ENCODE data around the gene TECTB. TPM values are rescaled to one million over a fixed set of nuclear protein-coding genes. Genes with fewer than 3 reads are reported as not detected.

Gene TECTB
- total RNA-seq, 1 experiment from 2014 or later = not detected

DNA sequence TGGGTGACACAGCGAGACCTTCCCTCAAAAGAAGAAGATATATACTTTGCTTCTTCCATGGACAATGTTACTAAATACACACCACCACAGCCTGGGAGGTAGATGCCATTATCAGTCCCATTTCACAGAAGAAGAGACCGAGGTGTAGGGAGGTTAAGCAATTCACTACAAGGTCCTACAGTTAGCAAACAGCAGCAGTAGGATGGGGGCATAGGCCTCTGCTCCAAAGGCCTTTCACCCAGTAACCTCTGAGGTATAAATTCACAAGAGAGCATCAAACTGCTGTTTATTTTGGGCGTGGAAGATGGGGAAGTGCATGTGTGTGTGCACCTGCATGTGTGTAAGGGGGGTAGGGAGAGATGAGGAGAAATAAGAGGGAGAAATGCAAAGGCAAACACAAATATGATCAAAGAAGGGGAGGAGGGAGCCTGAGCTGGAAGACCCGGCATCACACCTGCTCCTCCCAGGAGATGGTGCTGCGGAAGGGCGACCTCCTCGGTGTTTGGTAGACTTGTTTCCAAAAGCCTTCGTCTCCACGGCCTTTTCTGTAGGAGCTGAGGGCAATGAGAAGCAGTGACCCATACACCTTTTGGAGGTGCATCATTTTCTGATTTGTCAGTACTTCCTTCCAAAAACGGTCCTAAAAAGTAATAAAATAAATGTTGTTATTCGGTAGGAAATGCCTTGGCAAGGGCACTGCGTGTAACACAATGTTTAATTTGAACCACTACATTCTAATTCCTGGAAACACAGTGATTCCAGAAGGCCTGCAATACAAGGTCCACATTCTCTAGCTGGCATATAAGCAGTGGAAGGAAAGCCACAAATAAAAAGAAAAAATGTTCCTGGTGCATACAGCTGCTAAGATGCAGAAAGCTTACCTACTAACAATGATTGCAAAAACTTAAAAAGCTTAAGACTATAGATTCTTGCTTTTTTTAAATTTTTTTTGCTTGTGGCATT lies 64.8 kb downstream of the TECTB start:
- CTCF ChIA-PET = no interaction called here
- Histone ChIP-seq H3K27me3 (replicated peaks; ENCODE audit: insufficient read depth, low read depth, low read length, poor library complexity) (no peaks in the 10 kb centered on the region), H3K9me3 (ENCODE audit: low read depth, low read length, poor library complexity, severe bottlenecking) (no peaks in the 10 kb centered on the region), H3K36me3 (ENCODE audit: insufficient read depth, low read length, poor library complexity, severe bottlenecking) (no peaks in the 10 kb centered on the region), H3K27ac (ENCODE audit: low read depth, low read length, poor library complexity, severe bottlenecking) (no peak overlapping the region), H3K4me3 (ENCODE audit: low read depth, low read length, poor library complexity, severe bottlenecking) (no peak overlapping the region), H3K4me1 (ENCODE audit: insufficient read depth, low read length, poor library complexity, severe bottlenecking) (no peaks in the 10 kb centered on the region)
- TF ChIP-seq, protein P1, sequence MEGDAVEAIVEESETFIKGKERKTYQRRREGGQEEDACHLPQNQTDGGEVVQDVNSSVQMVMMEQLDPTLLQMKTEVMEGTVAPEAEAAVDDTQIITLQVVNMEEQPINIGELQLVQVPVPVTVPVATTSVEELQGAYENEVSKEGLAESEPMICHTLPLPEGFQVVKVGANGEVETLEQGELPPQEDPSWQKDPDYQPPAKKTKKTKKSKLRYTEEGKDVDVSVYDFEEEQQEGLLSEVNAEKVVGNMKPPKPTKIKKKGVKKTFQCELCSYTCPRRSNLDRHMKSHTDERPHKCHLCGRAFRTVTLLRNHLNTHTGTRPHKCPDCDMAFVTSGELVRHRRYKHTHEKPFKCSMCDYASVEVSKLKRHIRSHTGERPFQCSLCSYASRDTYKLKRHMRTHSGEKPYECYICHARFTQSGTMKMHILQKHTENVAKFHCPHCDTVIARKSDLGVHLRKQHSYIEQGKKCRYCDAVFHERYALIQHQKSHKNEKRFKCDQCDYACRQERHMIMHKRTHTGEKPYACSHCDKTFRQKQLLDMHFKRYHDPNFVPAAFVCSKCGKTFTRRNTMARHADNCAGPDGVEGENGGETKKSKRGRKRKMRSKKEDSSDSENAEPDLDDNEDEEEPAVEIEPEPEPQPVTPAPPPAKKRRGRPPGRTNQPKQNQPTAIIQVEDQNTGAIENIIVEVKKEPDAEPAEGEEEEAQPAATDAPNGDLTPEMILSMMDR (conservative IDR thresholded peaks at IDR 0.05; ENCODE audit: low read depth, low read length) = no peak
- TF ChIP-seq EZH2 (IDR thresholded peaks at IDR 0.05; ENCODE audit: borderline replicate concordance, low read depth, low read length, poor library complexity, severe bottlenecking) = no peak
- intact Hi-C loops (cut with micrococcal nuclease; ENCODE audit: unreplicated experiment) = no loop called here
- DNase-seq (ENCODE audit: low spot score) = no peak
- POLR2A ChIA-PET (ENCODE audit: low non-redundant PET) = no interaction called here
- no TSS peak for BruUV-seq (replicated peaks)

DNA sequence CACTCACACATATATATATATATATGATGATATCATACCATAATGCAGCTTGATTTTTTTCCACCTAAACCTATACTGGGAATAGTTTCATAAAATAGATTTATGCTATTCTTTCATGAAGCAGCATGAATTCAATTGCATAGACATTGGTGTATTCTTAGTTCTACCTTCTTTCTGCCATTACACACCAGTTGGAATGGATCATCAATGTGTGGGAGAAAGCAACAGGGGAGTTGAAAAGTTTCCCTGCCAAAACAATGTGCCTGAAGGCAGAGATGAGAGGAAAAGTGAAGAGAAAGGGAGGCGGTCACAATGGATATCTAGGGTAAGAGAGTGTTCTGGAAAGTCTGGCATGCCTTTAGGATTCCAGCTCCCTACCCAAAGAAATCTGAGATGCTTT lies 65.6 kb downstream of the TECTB start:
- no peaks in the 10 kb centered on the region for H3K36me3 ChIP-seq (ENCODE audit: insufficient read depth, low read length, poor library complexity, severe bottlenecking)
- H3K9me3 ChIP-seq (ENCODE audit: low read depth, low read length, poor library complexity, severe bottlenecking) = no peaks in the 10 kb centered on the region
- H3K27me3 ChIP-seq (replicated peaks; ENCODE audit: insufficient read depth, low read depth, low read length, poor library complexity) = no peaks in the 10 kb centered on the region
- intact Hi-C loops (cut with micrococcal nuclease; ENCODE audit: unreplicated experiment) = no loop called here
- TF ChIP-seq EZH2 (IDR thresholded peaks at IDR 0.05; ENCODE audit: borderline replicate concordance, low read depth, low read length, poor library complexity, severe bottlenecking) = no peak
- TF ChIP-seq, protein P1 (conservative IDR thresholded peaks at IDR 0.05; ENCODE audit: low read depth, low read length) = no peak
- no TSS peak for BruUV-seq (replicated peaks)
- CTCF ChIA-PET = no interaction called here
- H3K4me3 ChIP-seq (ENCODE audit: low read depth, low read length, poor library complexity, severe bottlenecking) = no peak overlapping the region
- POLR2A ChIA-PET (ENCODE audit: low non-redundant PET) = no interaction called here
- no peaks in the 10 kb centered on the region for H3K4me1 ChIP-seq (ENCODE audit: insufficient read depth, low read length, poor library complexity, severe bottlenecking)
- no peak overlapping the region for H3K27ac ChIP-seq (ENCODE audit: low read depth, low read length, poor library complexity, severe bottlenecking)
- DNase-seq (ENCODE audit: low spot score) = no peak

DNA sequence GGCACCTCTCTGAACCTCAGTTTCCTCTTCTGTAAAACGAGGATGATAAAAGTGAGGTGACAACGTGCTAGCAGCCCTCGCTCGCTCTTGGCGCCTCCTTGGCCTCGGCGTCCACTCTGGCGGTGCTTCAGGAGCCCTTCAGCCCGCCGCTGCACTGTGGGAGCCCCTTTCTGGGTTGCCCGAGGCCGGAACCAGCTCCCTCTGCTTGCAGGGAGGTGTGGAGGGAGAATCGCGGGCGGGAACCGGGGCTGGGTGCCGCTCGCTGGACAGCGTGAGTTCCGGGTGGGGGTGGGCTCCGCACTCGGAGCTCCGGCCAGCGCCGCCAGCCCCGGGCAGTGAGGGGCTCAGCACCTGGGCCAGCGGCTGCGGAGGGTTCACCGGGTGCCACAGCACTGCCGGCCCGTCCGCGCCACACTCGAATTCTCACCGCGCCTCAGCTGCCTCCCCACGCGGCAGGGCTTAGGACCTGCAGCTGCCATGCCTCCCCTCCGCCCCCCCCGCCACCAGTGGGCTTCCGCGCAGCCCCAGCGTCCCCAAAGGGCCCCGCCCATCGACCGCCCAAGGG lies 66.4 kb downstream of the TECTB start:
- Histone ChIP-seq H3K4me3 (ENCODE audit: low read depth, low read length, poor library complexity, severe bottlenecking) (no peak overlapping the region), H3K27ac (ENCODE audit: low read depth, low read length, poor library complexity, severe bottlenecking) (no peak overlapping the region), H3K9me3 (ENCODE audit: low read depth, low read length, poor library complexity, severe bottlenecking) (no peaks in the 10 kb centered on the region), H3K27me3 (replicated peaks; ENCODE audit: insufficient read depth, low read depth, low read length, poor library complexity) (no peaks in the 10 kb centered on the region), H3K4me1 (ENCODE audit: insufficient read depth, low read length, poor library complexity, severe bottlenecking) (no peaks in the 10 kb centered on the region), H3K36me3 (ENCODE audit: insufficient read depth, low read length, poor library complexity, severe bottlenecking) (no peaks in the 10 kb centered on the region)
- CTCF ChIA-PET = no interaction called here
- intact Hi-C loops (cut with micrococcal nuclease; ENCODE audit: unreplicated experiment) = no loop called here
- POLR2A ChIA-PET (ENCODE audit: low non-redundant PET) = no interaction called here
- TF ChIP-seq, protein P1 (conservative IDR thresholded peaks at IDR 0.05; ENCODE audit: low read depth, low read length) = no peak
- TF ChIP-seq EZH2 (IDR thresholded peaks at IDR 0.05; ENCODE audit: borderline replicate concordance, low read depth, low read length, poor library complexity, severe bottlenecking) = no peak
- BruUV-seq (replicated peaks) = no TSS peak
- DNase-seq (ENCODE audit: low spot score) = no peak
